DMS153 (cell line): ENCODE results near the gene OPCML.

Experiments
- DNase-seq: peaks from one replicate; lab custom pipeline; 2025; lab: John Stamatoyannopoulos, UW

The OPCML gene

GRCh38 chr11:132790466-132790865 is 741.8 kb downstream of the OPCML start:
- no peak for DNase-seq

GRCh38 chr11:132788816-132789325 is 743.4 kb downstream of the OPCML start:
- no peak for DNase-seq

GRCh38 chr11:132785878-132786277 is 746.4 kb downstream of the OPCML start:
- DNase-seq: no peak

GRCh38 chr11:132784441-132784840 is 747.9 kb downstream of the OPCML start:
- DNase-seq: peak; percentile 40

GRCh38 chr11:132782102-132782501 is 750.2 kb downstream of the OPCML start:
- DNase-seq: no peak

GRCh38 chr11:132780046-132780445 is 752.3 kb downstream of the OPCML start:
- DNase-seq: no peak

GRCh38 chr11:132779497-132779896 is 752.8 kb downstream of the OPCML start:
- DNase-seq: no peak

GRCh38 chr11:132777067-132777975 is 755.0 kb downstream of the OPCML start:
- DNase-seq: no peak

GRCh38 chr11:132773751-132774150 is 758.5 kb downstream of the OPCML start:
- no peak for DNase-seq

- DNase-seq: no peak
Measured at GRCh38 chr11:132772703-132773545, 759.4 kb downstream of the OPCML start.

GRCh38 chr11:132771746-132772145 is 760.6 kb downstream of the OPCML start:
- no peak for DNase-seq

GRCh38 chr11:132770829-132771530 is 761.3 kb downstream of the OPCML start:
- DNase-seq: peak; percentile 55

GRCh38 chr11:132763503-132763902 is 768.8 kb downstream of the OPCML start:
- no peak for DNase-seq

GRCh38 chr11:132755934-132756333 is 776.4 kb downstream of the OPCML start:
- no peak for DNase-seq

- no peak for DNase-seq
Measured at GRCh38 chr11:132751516-132752250, 780.6 kb downstream of the OPCML start.

GRCh38 chr11:132746305-132746704 is 786.0 kb downstream of the OPCML start:
- no peak for DNase-seq

GRCh38 chr11:132745306-132745705 is 787.0 kb downstream of the OPCML start:
- DNase-seq: no peak

GRCh38 chr11:132744771-132745170 is 787.5 kb downstream of the OPCML start:
- no peak for DNase-seq

GRCh38 chr11:132743601-132744000 is 788.7 kb downstream of the OPCML start:
- DNase-seq: no peak

- no peak for DNase-seq
Measured at GRCh38 chr11:132742929-132743328, 789.4 kb downstream of the OPCML start.

GRCh38 chr11:132734217-132734616 is 798.1 kb downstream of the OPCML start:
- DNase-seq: no peak
